OCI-LY3 (cell line): ENCODE measurements around the gene STK38L.

Experiments
- CTCF ChIP-seq: fragments of 200-600, 300-600 bp; sonication (generic); IDR thresholded peaks from 2 replicates; pipeline ENCODE4 v1.5.1; 2014; ENCODE audit warnings: antibody characterized with exemption, low read length, low read depth
- EZH2phosphoT487 ChIP-seq: fragments of 200-600 bp; shearing (Covaris generic); IDR thresholded peaks from 2 replicates; pipeline ENCODE4 v1.6.1; 2018; ENCODE audit warnings: antibody characterized with exemption, mixed run types, low read depth

- TF ChIP-seq CTCF (no peak), EZH2phosphoT487 (no peak)
Measured at GRCh38 chr12:27351476-27351875, 107.4 kb downstream of the STK38L start.
